ENCODE data around the gene ICA1. TPM values are rescaled to one million over a fixed set of nuclear protein-coding genes. Genes with fewer than 3 reads are reported as not detected.
"Not testable (repeated sequence)": the region's sequence is repeated elsewhere in the genome, so short reads cannot be mapped to it uniquely, and the experiment has no call there.

Gene ICA1
- total and polyA plus RNA-seq, 4 experiments from 2014 or later, result 1.2 to 7.4 (median 2.4) TPM

DNA sequence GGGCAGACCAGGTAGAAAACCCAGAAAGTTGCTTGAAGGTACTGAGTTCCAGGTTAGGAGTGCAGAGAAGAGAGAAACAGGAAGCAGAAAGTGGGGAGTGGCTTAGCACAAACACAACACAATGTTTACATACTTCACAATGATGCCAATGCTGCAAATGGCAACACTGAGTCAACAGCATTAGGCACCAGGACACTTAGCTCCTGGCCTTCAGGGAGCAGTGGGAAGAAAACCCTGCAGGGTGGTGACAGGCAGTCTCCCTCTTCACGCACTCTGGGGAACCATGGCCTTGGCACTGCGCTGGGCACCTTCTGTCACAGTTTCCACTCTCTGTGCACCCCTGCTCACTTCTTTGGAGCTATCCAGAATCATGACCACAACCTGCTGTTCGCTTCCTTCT, 7.3 kb downstream of the ICA1 start:
- Mint-ChIP-seq H3K36me3 (no peaks in the 10 kb centered on the region), H3K4me3 (no peak overlapping the region), H3K27ac (no peak overlapping the region), H3K9me3 (peaks cover 0 to 1% (median 0%) of the 10 kb centered on the region in 8 donors), H3K4me1 (no peaks in the 10 kb centered on the region), H3K27me3 (peaks cover 15 to 22% of the 10 kb centered on the region in 2 donors)
- ChIA-PET POLR2A (ENCODE audit: partially characterized antibody) (no interaction called here), CTCF (ENCODE audit: partially characterized antibody) (no interaction called here)
- H3K9me3 ChIP-seq (ENCODE audit: control insufficient read depth in 1 of 2, low read length in 2 of 2), result no peaks in the 10 kb centered on the region
- no peaks in the 10 kb centered on the region for H3K27me3 ChIP-seq (ENCODE audit: insufficient read depth, low read length)
- H3K4me3 ChIP-seq (ENCODE audit: low read length in 2 of 2), result no peak overlapping the region
- DNase-seq, result no peak
- intact Hi-C loops (cut with micrococcal nuclease), result no loop called here
- no peaks in the 10 kb centered on the region for H3K4me1 ChIP-seq (ENCODE audit: insufficient read depth, low read length)
- no peak overlapping the region for H3K27ac ChIP-seq (ENCODE audit: low read depth, low read length)
- H3K36me3 ChIP-seq (ENCODE audit: insufficient read depth, low read length), result no peaks in the 10 kb centered on the region

DNA sequence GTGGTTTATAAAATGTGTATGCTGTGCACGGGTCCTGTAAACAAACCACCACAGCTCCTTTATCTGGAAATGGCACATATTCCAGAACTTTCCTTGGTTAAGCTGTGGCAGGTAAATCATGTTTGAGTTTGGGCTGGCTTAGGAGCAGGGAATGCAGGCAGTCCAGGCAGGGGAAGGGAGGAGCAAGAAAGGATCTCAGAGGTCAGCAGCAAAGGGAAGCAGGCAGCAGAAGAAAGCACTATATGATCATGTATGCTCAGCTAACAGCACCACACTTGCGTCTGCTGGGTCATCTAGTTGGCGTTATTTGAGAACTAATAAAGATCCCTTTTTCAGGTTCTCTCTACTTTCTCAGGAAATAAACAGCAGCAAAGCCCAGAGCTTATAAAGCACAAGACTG, 7.8 kb downstream of the ICA1 start:
- intact Hi-C loops (cut with micrococcal nuclease), result no loop called here
- Mint-ChIP-seq H3K4me3 (no peak overlapping the region), H3K27ac (no peak overlapping the region), H3K9me3 (peaks cover 0 to 1% (median 0%) of the 10 kb centered on the region in 8 donors), H3K4me1 (no peaks in the 10 kb centered on the region), H3K36me3 (no peaks in the 10 kb centered on the region), H3K27me3 (peaks cover 14 to 18% of the 10 kb centered on the region in 2 donors)
- H3K4me1 ChIP-seq (ENCODE audit: insufficient read depth, low read length), result no peaks in the 10 kb centered on the region
- DNase-seq, result no peak
- no peaks in the 10 kb centered on the region for H3K9me3 ChIP-seq (ENCODE audit: control insufficient read depth in 1 of 2, low read length in 2 of 2)
- H3K36me3 ChIP-seq (ENCODE audit: insufficient read depth, low read length), result no peaks in the 10 kb centered on the region
- no peak overlapping the region for H3K4me3 ChIP-seq (ENCODE audit: low read length in 2 of 2)
- H3K27ac ChIP-seq (ENCODE audit: low read depth, low read length), result no peak overlapping the region
- ChIA-PET CTCF (ENCODE audit: partially characterized antibody) (no interaction called here), POLR2A (ENCODE audit: partially characterized antibody) (no interaction called here)
- no peaks in the 10 kb centered on the region for H3K27me3 ChIP-seq (ENCODE audit: insufficient read depth, low read length)

DNA sequence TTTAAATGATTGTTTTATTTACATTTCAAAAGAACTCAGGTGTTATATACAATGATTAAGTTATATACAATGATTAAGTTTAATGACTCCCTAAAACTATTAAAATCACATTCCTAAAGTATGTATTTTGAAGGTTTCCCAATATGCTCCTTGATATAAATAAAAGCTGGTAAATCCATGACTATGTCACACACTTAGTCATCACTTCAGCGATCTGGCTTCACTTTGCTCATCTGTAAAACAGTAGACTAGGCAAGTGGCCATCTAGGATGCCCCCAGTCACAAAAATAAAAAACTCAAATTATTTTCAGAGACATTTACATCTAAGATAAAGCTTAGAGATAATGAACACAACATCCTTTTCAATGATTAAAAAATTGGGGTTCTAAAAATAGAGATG, 10.8 kb downstream of the ICA1 start:
- no peak overlapping the region for H3K27ac Mint-ChIP-seq
- intact Hi-C loops (cut with micrococcal nuclease), result no loop called here
- Histone ChIP-seq H3K27ac (ENCODE audit: low read depth, low read length) (no peak overlapping the region), H3K27me3 (ENCODE audit: insufficient read depth, low read length) (no peaks in the 10 kb centered on the region), H3K9me3 (ENCODE audit: control insufficient read depth in 1 of 2, low read length in 2 of 2) (no peaks in the 10 kb centered on the region), H3K4me1 (ENCODE audit: insufficient read depth, low read length) (no peaks in the 10 kb centered on the region), H3K36me3 (ENCODE audit: insufficient read depth, low read length) (no peaks in the 10 kb centered on the region), H3K4me3 (ENCODE audit: low read length in 2 of 2) (no peak overlapping the region)
- peaks cover 0 to 3% (median 0%) of the 10 kb centered on the region in 8 donors for H3K9me3 Mint-ChIP-seq
- H3K27me3 Mint-ChIP-seq, result peaks cover 14 to 18% of the 10 kb centered on the region in 2 donors
- H3K4me1 Mint-ChIP-seq, result no peaks in the 10 kb centered on the region
- CTCF ChIA-PET (ENCODE audit: partially characterized antibody), result interaction anchor here (0.6 kb wide), 1 partner anchor 410 kb away, joined by 3 read pairs; no protein-coding TSS in a partner anchor
- H3K36me3 Mint-ChIP-seq, result no peaks in the 10 kb centered on the region
- no peak overlapping the region for H3K4me3 Mint-ChIP-seq
- DNase-seq, result no peak
- POLR2A ChIA-PET (ENCODE audit: partially characterized antibody), result no interaction called here

DNA sequence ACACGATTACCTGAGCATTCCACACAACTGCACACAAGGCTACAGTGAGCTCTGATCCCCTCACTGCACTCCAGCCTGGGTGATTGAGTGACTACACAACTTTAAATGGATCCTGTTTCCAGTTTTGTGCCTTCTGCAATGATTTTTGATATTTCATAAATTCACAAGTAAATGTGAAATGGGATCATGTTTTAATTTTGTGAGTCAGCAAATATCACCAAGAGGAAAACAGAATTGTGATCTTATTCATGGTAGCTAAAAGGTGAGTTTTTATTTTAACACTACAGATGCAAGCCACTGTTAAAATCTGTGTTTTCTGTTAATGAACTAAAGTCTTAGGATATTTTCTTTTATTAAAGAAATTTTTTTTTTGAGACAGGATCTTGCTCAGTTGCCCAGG, 11.4 kb downstream of the ICA1 start:
- H3K4me3 Mint-ChIP-seq, result no peak overlapping the region

DNA sequence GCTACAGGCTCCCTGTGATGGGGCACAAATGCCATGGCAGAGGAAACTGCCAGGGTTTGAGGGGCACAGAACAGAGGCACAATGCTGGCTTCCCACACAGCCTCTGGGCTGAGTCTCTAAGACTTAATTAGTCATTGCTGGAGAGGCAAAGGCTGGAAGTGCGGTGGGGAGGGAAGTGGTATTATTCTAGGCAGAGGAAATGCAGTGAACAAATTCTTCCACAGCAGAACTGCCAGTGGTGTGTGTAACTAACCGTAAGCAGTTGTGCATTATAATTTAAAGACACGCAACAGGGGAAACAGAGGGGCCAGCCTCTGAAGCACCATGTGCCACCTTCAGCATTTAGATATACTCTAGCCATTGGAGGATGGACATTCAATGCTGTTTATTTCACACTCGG, 12.8 kb downstream of the ICA1 start:
- Histone ChIP-seq H3K4me1 (ENCODE audit: insufficient read depth, low read length) (no peaks in the 10 kb centered on the region), H3K9me3 (ENCODE audit: control insufficient read depth in 1 of 2, low read length in 2 of 2) (no peaks in the 10 kb centered on the region), H3K27ac (ENCODE audit: low read depth, low read length) (no peak overlapping the region), H3K4me3 (ENCODE audit: low read length in 2 of 2) (no peak overlapping the region), H3K36me3 (ENCODE audit: insufficient read depth, low read length) (no peaks in the 10 kb centered on the region), H3K27me3 (ENCODE audit: insufficient read depth, low read length) (no peaks in the 10 kb centered on the region)
- Mint-ChIP-seq H3K27ac (no peak overlapping the region), H3K36me3 (no peaks in the 10 kb centered on the region), H3K27me3 (peaks cover 10 to 18% of the 10 kb centered on the region in 2 donors), H3K9me3 (peaks cover 0 to 10% (median 5%) of the 10 kb centered on the region in 8 donors), H3K4me3 (no peak overlapping the region), H3K4me1 (no peaks in the 10 kb centered on the region)
- ChIA-PET CTCF (ENCODE audit: partially characterized antibody) (no interaction called here), POLR2A (ENCODE audit: partially characterized antibody) (no interaction called here)
- intact Hi-C loops (cut with micrococcal nuclease), result no loop called here
- DNase-seq, result no peak

More for the DNA sequence above, 11.4 kb downstream of the ICA1 start:
- Histone ChIP-seq H3K36me3 (ENCODE audit: insufficient read depth, low read length) (no peaks in the 10 kb centered on the region), H3K4me3 (ENCODE audit: low read length in 2 of 2) (no peak overlapping the region), H3K4me1 (ENCODE audit: insufficient read depth, low read length) (no peaks in the 10 kb centered on the region), H3K27me3 (ENCODE audit: insufficient read depth, low read length) (no peaks in the 10 kb centered on the region), H3K27ac (ENCODE audit: low read depth, low read length) (no peak overlapping the region), H3K9me3 (ENCODE audit: control insufficient read depth in 1 of 2, low read length in 2 of 2) (no peaks in the 10 kb centered on the region)
- POLR2A ChIA-PET (ENCODE audit: partially characterized antibody), result no interaction called here
- intact Hi-C loops (cut with micrococcal nuclease), result no loop called here
- Mint-ChIP-seq H3K9me3 (peaks cover 0 to 3% (median 0%) of the 10 kb centered on the region in 8 donors), H3K36me3 (no peaks in the 10 kb centered on the region), H3K4me1 (no peaks in the 10 kb centered on the region), H3K27ac (no peak overlapping the region), H3K27me3 (peaks cover 14 to 18% of the 10 kb centered on the region in 2 donors)
- CTCF ChIA-PET (ENCODE audit: partially characterized antibody), result interaction anchor here (0.7 kb wide), 1 partner anchor 45 kb away, joined by 3 read pairs; no protein-coding TSS in a partner anchor
- DNase-seq, result no peak

DNA sequence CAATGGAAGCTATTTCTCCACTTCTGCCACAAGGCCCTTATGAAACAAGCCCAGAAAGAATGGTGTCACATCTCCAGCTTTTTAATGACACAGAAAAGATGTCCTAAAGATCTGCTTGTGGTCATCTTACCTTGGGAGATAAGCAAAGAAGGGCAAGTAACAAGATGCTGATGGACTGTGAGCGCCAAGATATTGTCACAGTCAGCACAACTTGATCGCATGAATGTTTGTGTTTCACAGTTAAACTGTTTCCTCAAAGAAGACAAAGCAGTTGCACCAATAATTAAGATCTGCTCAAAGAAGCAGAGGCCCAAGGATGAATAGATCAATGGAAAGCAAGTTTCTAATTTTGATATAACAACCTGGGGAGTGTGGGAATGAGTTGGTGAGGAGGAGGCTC, 15.9 kb downstream of the ICA1 start:
- H3K4me3 Mint-ChIP-seq, result no peak overlapping the region
- peaks cover 0 to 34% (median 23%) of the 10 kb centered on the region in 8 donors for H3K9me3 Mint-ChIP-seq
- no peaks in the 10 kb centered on the region for H3K36me3 ChIP-seq (ENCODE audit: insufficient read depth, low read length)
- ChIA-PET CTCF (ENCODE audit: partially characterized antibody) (no interaction called here), POLR2A (ENCODE audit: partially characterized antibody) (no interaction called here)
- no peaks in the 10 kb centered on the region for H3K27me3 ChIP-seq (ENCODE audit: insufficient read depth, low read length)
- no peak overlapping the region for H3K4me3 ChIP-seq (ENCODE audit: low read length in 2 of 2)
- intact Hi-C loops (cut with micrococcal nuclease), result no loop called here
- peaks cover 0 to 5% of the 10 kb centered on the region in 2 donors for H3K36me3 Mint-ChIP-seq
- H3K4me1 Mint-ChIP-seq, result no peaks in the 10 kb centered on the region
- H3K27me3 Mint-ChIP-seq, result peaks cover 9 to 18% of the 10 kb centered on the region in 2 donors
- no peak overlapping the region for H3K27ac ChIP-seq (ENCODE audit: low read depth, low read length)
- H3K9me3 ChIP-seq (ENCODE audit: control insufficient read depth in 1 of 2, low read length in 2 of 2), result no peaks in the 10 kb centered on the region
- DNase-seq, result no peak
- H3K27ac Mint-ChIP-seq, result no peak overlapping the region
- no peaks in the 10 kb centered on the region for H3K4me1 ChIP-seq (ENCODE audit: insufficient read depth, low read length)

DNA sequence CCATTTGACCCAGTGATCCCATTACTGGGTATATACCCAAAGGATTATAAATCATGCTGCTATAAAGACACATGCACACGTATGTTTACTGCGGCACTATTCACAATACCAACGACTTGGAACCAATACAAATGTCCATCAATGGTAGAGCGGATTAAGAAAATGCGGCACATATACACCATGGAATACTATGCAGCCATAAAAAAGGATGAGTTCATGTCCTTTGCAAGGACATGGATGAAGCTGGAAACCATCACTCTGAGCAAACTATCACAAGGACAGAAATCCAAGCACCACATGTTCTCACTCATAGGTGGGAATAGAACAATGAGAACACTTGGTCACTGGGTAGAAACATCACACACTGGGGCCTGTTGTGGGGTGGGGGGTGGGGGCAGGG, 16.9 kb downstream of the ICA1 start:
- Mint-ChIP-seq H3K27me3 (peaks cover 9 to 20% of the 10 kb centered on the region in 2 donors), H3K9me3 (peaks cover 2 to 34% (median 27%) of the 10 kb centered on the region in 8 donors)
- H3K9me3 ChIP-seq (ENCODE audit: control insufficient read depth in 1 of 2, low read length in 2 of 2); DNase-seq; POLR2A ChIA-PET (ENCODE audit: partially characterized antibody); H3K4me1 ChIP-seq (ENCODE audit: insufficient read depth, low read length); H3K27ac ChIP-seq (ENCODE audit: low read depth, low read length); CTCF ChIA-PET (ENCODE audit: partially characterized antibody); H3K27ac Mint-ChIP-seq; H3K4me1 Mint-ChIP-seq; H3K36me3 ChIP-seq (ENCODE audit: insufficient read depth, low read length); H3K36me3 Mint-ChIP-seq; intact Hi-C loops (cut with micrococcal nuclease); H3K4me3 Mint-ChIP-seq; H3K27me3 ChIP-seq (ENCODE audit: insufficient read depth, low read length); H3K4me3 ChIP-seq (ENCODE audit: low read length in 2 of 2): not testable (repeated sequence)

DNA sequence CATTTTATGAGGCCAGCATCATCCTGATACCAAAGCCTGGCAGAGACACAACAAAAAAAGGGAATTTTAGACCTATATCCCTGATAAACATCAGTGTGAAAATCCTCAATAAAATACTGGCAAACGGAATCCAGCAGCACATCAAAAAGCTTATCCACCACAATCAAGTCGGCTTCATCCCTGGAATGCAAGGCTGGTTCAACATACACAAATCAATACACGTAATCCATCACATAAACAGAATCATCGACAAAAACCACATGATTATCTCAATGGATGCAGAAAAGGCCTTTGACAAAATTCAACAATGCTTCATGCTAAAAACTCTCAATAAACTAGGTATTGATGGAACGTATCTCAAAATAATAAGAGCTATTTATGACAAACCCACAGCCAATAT, 18.9 kb downstream of the ICA1 start:
- Mint-ChIP-seq H3K27me3 (peaks cover 18 to 22% of the 10 kb centered on the region in 2 donors), H3K9me3 (peaks cover 2 to 35% (median 26%) of the 10 kb centered on the region in 8 donors)
- H3K4me1 Mint-ChIP-seq; H3K27ac Mint-ChIP-seq; H3K27ac ChIP-seq (ENCODE audit: low read depth, low read length); H3K4me3 ChIP-seq (ENCODE audit: low read length in 2 of 2); DNase-seq; CTCF ChIA-PET (ENCODE audit: partially characterized antibody); H3K36me3 ChIP-seq (ENCODE audit: insufficient read depth, low read length); H3K27me3 ChIP-seq (ENCODE audit: insufficient read depth, low read length); H3K36me3 Mint-ChIP-seq; H3K9me3 ChIP-seq (ENCODE audit: control insufficient read depth in 1 of 2, low read length in 2 of 2); H3K4me1 ChIP-seq (ENCODE audit: insufficient read depth, low read length); POLR2A ChIA-PET (ENCODE audit: partially characterized antibody); intact Hi-C loops (cut with micrococcal nuclease); H3K4me3 Mint-ChIP-seq: not testable (repeated sequence)

Measured in CD4-positive, alpha-beta memory T cell (primary cell).